Measurements from ENCODE around the gene RPL7L1. TPM values are rescaled to one million over a fixed set of nuclear protein-coding genes. Genes with fewer than 3 reads are reported as not detected.
A peak's percentile ranks its signal among the peaks of the same experiment; 100 is the strongest.

Gene RPL7L1
- total RNA-seq (100 to 1,000 TPM; 199 to 200 TPM), polyA plus RNA-seq (95.0 TPM)

DNA sequence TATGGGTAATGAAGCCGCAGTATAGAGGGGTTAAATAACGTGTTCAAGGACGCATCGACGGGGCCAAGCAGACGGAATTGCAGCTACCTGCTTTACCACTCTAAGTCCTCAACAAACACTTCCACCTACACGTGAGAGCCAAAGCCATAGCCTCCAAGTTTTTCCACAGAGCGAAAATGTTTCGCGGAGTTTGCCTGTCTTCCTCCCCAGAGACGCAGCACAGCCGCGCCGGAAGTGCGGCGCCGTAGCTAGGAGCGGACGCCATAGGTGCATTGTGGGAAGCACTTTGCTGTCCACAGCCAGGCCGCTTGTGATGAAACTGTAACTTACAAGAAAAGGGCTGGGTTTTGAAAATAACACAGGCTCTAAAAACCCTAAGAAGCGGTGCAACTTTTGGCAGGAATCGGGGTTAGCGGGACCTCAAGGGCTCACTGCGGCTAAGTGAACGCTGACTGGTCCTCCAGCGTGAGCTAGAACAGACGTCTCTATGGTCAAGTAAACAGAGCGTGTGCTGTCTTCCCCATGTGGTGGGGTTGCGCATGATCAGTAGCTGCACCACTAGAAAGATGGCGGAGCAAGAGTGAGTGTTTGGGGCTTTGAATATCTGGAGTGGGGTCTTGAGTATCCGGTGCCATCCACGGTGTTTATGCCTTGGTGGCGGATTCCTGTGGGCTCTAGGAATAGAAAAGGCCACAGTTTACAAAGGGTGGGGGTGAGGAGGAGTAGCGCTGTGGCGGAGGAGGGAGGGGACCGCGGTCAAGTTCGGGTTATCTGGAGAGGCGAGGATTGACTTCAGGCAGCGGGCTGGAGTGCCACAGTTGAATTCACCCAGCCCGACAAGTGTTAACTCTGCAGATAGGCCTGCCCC is at the start of gene RPL7L1:
Gene RPL7L1, plus strand, starts transcription at position 245 of the 868 bp plus-strand sequence. Its CDS starts 295 bp downstream, at position 540.
- peaks cover 12% of the 10 kb centered on the region for H3K4me1 ChIP-seq (ENCODE audit: insufficient read depth, low read length)
- H3K36me3 ChIP-seq (ENCODE audit: insufficient read depth, low read length) = peaks cover 14% of the 10 kb centered on the region
- POLR2A ChIA-PET = interaction anchor here (1.1 to 3.1 kb wide), 12 partner anchors 12 to 218 kb away, joined by 3 to 40 read pairs (median 6); partner anchors contain the start of genes BICRAL, CNPY3 and TBCC
- H3K27me3 ChIP-seq (ENCODE audit: insufficient read depth, low read length, poor library complexity, severe bottlenecking) = no peaks in the 10 kb centered on the region
- no peaks in the 10 kb centered on the region for H3K27me3 Mint-ChIP-seq
- H3K9me3 Mint-ChIP-seq = no peaks in the 10 kb centered on the region
- H3K4me3 Mint-ChIP-seq = peak within 1 kb of the TSS; percentile 91 to 99 (median 99)
- CTCF ChIA-PET = interaction anchor here (1.1 to 4.0 kb wide), 13 partner anchors 11 to 264 kb away, joined by 3 to 43 read pairs (median 5); partner anchors contain the start of genes BICRAL, CNPY3 and TBCC
- peak; percentile 71 to 92 (median 88) for DNase-seq
- peak within 1 kb of the TSS; percentile 96 for H3K27ac ChIP-seq (ENCODE audit: low read depth, low read length)
- H3K36me3 Mint-ChIP-seq = peaks cover 5 to 42% (median 13%) of the 10 kb centered on the region in 3 donors
- H3K4me3 ChIP-seq (ENCODE audit: low read length) = peak within 1 kb of the TSS; percentile 94
- H3K27ac Mint-ChIP-seq = peak within 1 kb of the TSS; percentile 89 to 100 (median 99)
- no peaks in the 10 kb centered on the region for H3K9me3 ChIP-seq (ENCODE audit: low read length)
- peaks cover 24 to 33% (median 33%) of the 10 kb centered on the region in 3 donors for H3K4me1 Mint-ChIP-seq

DNA sequence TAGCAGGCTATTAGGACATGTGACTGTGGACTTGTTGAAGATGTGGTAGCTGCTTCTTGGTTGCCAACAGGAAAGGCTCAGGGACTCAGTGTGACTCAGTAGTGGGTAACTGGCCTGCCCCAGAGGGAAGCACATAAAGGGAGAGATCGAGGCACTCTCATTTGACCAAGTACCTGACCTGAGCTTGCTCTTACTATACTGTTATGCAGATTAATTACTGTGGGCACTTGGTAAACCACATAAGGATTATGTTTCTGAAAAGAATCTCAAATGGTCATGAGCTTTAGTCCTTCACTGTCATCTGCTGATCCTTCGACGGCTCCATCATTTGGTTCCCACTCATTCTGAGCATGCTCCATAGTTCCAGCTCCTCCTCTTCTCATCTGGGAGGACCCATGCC is 48.2 kb upstream of the RPL7L1 start:
- ChIA-PET CTCF (interaction anchor here (0.8 to 1.2 kb wide), 2 partner anchors 60 to 169 kb away, joined by 3 to 4 read pairs; no protein-coding TSS in a partner anchor), POLR2A (no interaction called here)
- Histone ChIP-seq H3K27ac (ENCODE audit: low read depth, low read length) (no peak overlapping the region), H3K4me1 (ENCODE audit: insufficient read depth, low read length) (no peaks in the 10 kb centered on the region), H3K27me3 (ENCODE audit: insufficient read depth, low read length, poor library complexity, severe bottlenecking) (no peaks in the 10 kb centered on the region), H3K4me3 (ENCODE audit: low read length) (no peak overlapping the region), H3K36me3 (ENCODE audit: insufficient read depth, low read length) (peaks cover 23% of the 10 kb centered on the region), H3K9me3 (ENCODE audit: low read length) (no peaks in the 10 kb centered on the region)
- no peak for DNase-seq
- Mint-ChIP-seq H3K27ac (peak overlapping the region in 7 of 8 donors; percentile 13 to 76 (median 48)), H3K4me3 (no peak overlapping the region), H3K4me1 (peaks cover 10 to 34% (median 17%) of the 10 kb centered on the region in 3 donors), H3K9me3 (no peaks in the 10 kb centered on the region), H3K27me3 (peaks cover 0 to 1% of the 10 kb centered on the region in 2 donors), H3K36me3 (peaks cover 5 to 77% (median 19%) of the 10 kb centered on the region in 3 donors)

DNA sequence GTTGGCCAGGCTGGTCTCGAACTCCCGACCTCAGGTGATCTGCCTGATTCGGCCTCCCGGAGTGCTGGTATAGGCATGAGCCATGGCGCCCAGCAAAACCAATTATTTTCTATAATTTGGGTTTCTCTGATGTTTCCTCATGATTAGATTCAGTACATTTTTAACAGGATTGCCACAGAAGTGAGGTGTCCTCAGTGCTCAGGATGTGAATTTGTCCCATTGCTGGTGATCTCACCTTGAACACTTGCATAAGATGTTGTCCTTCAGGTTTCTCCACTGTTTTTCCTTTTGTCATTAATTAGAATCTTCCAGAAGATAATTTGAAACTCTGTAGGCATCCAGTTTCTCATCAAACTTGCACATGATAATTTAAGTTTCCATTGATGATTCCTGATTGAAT is 45.4 kb upstream of the RPL7L1 start:
- no peak overlapping the region for H3K27ac ChIP-seq (ENCODE audit: low read depth, low read length)
- Mint-ChIP-seq H3K4me1 (peaks cover 12 to 42% (median 17%) of the 10 kb centered on the region in 3 donors), H3K9me3 (no peaks in the 10 kb centered on the region), H3K27ac (peak overlapping the region in 3 of 8 donors; percentile 29 to 43 (median 36)), H3K36me3 (peaks cover 0 to 62% (median 16%) of the 10 kb centered on the region in 3 donors), H3K27me3 (peaks cover 0 to 1% of the 10 kb centered on the region in 2 donors), H3K4me3 (no peak overlapping the region)
- H3K4me3 ChIP-seq (ENCODE audit: low read length) = no peak overlapping the region
- no peaks in the 10 kb centered on the region for H3K27me3 ChIP-seq (ENCODE audit: insufficient read depth, low read length, poor library complexity, severe bottlenecking)
- ChIA-PET POLR2A (no interaction called here), CTCF (no interaction called here)
- DNase-seq = no peak
- H3K36me3 ChIP-seq (ENCODE audit: insufficient read depth, low read length) = peaks cover 15% of the 10 kb centered on the region
- no peaks in the 10 kb centered on the region for H3K4me1 ChIP-seq (ENCODE audit: insufficient read depth, low read length)
- no peaks in the 10 kb centered on the region for H3K9me3 ChIP-seq (ENCODE audit: low read length)

DNA sequence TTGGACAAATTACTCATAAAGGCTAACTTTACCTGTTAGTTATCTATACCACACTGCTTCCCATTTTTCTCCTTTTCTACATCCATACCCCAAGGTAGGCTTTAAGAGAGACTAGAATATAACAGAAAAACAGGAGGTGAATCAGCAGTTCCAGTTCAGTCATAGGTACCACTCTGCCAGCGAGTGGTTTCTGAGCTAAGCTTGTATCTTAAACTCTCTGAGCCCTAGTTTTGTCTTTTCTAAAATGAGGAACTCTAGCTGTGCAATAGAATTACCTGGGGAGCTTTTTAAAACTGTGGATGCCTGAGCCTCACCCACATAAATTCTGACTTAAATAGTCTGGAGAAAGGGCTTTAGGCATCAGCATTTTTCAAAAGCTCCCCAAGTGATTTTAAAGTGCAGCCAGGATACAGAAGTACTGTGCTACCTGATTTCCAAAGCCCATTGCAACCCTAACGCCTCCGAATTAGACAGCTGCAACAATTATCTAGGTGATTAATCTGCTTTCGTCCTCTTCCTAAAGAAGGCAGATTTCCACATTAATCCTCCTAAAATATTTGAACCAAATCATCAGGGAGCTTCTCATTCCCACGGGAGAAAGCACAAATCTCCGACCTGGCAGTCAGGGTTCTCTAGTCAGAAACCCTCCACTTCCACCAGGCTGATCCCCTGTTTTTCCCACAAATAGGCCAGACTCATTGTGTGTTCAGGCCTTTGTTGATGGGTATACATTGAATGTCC is 37.4 kb upstream of the RPL7L1 start:
- no peaks in the 10 kb centered on the region for H3K36me3 ChIP-seq (ENCODE audit: insufficient read depth, low read length)
- no peak for DNase-seq
- no peak overlapping the region for H3K27ac ChIP-seq (ENCODE audit: low read depth, low read length)
- Mint-ChIP-seq H3K27me3 (peaks cover 0 to 1% of the 10 kb centered on the region in 2 donors), H3K27ac (peak overlapping the region in 5 of 8 donors; percentile 0 to 72 (median 4)), H3K36me3 (peaks cover 4 to 47% (median 12%) of the 10 kb centered on the region in 3 donors), H3K4me1 (peaks cover 10 to 37% (median 15%) of the 10 kb centered on the region in 3 donors), H3K4me3 (no peak overlapping the region), H3K9me3 (no peaks in the 10 kb centered on the region)
- no peak overlapping the region for H3K4me3 ChIP-seq (ENCODE audit: low read length)
- H3K9me3 ChIP-seq (ENCODE audit: low read length) = no peaks in the 10 kb centered on the region
- no peaks in the 10 kb centered on the region for H3K4me1 ChIP-seq (ENCODE audit: insufficient read depth, low read length)
- no peaks in the 10 kb centered on the region for H3K27me3 ChIP-seq (ENCODE audit: insufficient read depth, low read length, poor library complexity, severe bottlenecking)
- CTCF ChIA-PET = interaction anchor here (1.1 kb wide), 1 partner anchor 30 kb away, joined by 3 read pairs; no protein-coding TSS in a partner anchor
- POLR2A ChIA-PET = no interaction called here

DNA sequence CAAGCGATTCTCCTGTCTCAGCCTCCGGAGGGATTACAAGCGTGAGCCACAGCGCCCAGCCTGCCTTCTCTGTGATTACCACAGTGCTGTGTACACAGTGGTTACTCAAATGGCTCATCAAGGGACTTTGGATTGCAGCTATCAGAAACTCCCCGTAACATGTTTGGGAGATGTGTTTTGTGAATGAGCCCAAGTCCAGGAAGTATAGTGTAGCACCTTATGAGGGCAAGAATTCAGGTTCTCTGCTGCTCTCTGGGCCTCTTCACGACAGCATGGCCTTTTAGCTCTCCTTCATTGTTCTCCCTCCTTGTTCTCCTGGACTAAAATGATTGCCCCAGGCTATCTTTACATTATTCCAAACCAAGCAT is 34.1 kb upstream of the RPL7L1 start:
- Histone ChIP-seq H3K4me3 (ENCODE audit: low read length) (no peak overlapping the region), H3K27me3 (ENCODE audit: insufficient read depth, low read length, poor library complexity, severe bottlenecking) (no peaks in the 10 kb centered on the region), H3K36me3 (ENCODE audit: insufficient read depth, low read length) (no peaks in the 10 kb centered on the region), H3K4me1 (ENCODE audit: insufficient read depth, low read length) (no peaks in the 10 kb centered on the region), H3K9me3 (ENCODE audit: low read length) (no peaks in the 10 kb centered on the region), H3K27ac (ENCODE audit: low read depth, low read length) (no peak overlapping the region)
- Mint-ChIP-seq H3K4me1 (peaks cover 10 to 27% (median 15%) of the 10 kb centered on the region in 3 donors), H3K4me3 (no peak overlapping the region), H3K27ac (peak overlapping the region in 1 of 8 donors; percentile 41), H3K27me3 (peaks cover 0 to 1% of the 10 kb centered on the region in 2 donors), H3K36me3 (peaks cover 4 to 37% (median 10%) of the 10 kb centered on the region in 3 donors), H3K9me3 (no peaks in the 10 kb centered on the region)
- ChIA-PET POLR2A (no interaction called here), CTCF (no interaction called here)
- no peak for DNase-seq

DNA sequence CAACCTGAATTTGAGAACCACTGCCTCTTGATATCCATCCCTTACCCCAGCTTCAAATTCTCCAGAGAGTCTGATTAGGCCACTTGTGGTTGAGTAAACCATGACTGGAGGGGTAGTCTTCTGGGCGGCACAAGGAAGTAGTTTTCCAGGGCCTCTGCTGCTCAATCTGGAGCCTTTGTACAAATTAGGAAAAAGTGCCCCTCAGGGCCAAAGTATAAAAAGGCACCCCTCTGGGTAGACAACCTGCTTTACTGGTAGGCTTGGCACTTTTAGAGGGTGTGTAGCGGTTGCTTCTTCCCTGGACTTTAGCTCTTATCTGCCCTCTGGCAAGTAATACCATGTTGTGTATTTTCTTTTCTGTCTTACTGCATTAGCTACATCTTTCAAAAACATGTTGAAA is 32.9 kb upstream of the RPL7L1 start:
- DNase-seq = no peak
- H3K4me1 Mint-ChIP-seq = peaks cover 9 to 24% (median 13%) of the 10 kb centered on the region in 3 donors
- H3K36me3 Mint-ChIP-seq = peaks cover 4 to 38% (median 10%) of the 10 kb centered on the region in 3 donors
- H3K27me3 Mint-ChIP-seq = peaks cover 0 to 1% of the 10 kb centered on the region in 2 donors
- ChIA-PET CTCF (no interaction called here), POLR2A (no interaction called here)
- no peak overlapping the region for H3K27ac ChIP-seq (ENCODE audit: low read depth, low read length)
- H3K36me3 ChIP-seq (ENCODE audit: insufficient read depth, low read length) = peaks cover 2% of the 10 kb centered on the region
- no peak overlapping the region for H3K4me3 Mint-ChIP-seq
- no peaks in the 10 kb centered on the region for H3K9me3 ChIP-seq (ENCODE audit: low read length)
- no peaks in the 10 kb centered on the region for H3K9me3 Mint-ChIP-seq
- H3K4me1 ChIP-seq (ENCODE audit: insufficient read depth, low read length) = no peaks in the 10 kb centered on the region
- H3K4me3 ChIP-seq (ENCODE audit: low read length) = no peak overlapping the region
- H3K27ac Mint-ChIP-seq = peak overlapping the region in 1 of 8 donors; percentile 73
- H3K27me3 ChIP-seq (ENCODE audit: insufficient read depth, low read length, poor library complexity, severe bottlenecking) = no peaks in the 10 kb centered on the region

DNA sequence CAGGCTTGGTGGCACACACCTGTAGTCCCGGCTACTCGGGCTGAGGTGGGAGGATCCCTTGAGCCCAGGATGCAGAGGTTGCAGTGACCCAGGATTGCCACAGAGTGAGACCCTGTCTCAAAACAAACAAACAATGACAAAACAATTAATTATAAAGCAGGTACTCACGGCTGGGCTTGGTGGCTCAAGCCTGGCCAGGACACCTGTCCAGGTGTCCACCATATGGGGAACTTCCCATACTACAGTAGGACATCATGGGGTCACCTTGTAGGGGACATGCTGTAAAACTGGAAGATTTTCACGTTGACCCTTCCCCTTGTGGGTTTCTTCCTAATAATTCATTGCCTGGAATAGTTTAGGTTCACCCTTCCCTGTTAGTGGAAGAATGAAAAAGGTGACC is 30.7 kb upstream of the RPL7L1 start:
- Mint-ChIP-seq H3K27me3 (peaks cover 0 to 1% of the 10 kb centered on the region in 2 donors), H3K4me3 (no peak overlapping the region), H3K36me3 (peaks cover 0 to 48% (median 8%) of the 10 kb centered on the region in 3 donors), H3K4me1 (peaks cover 1 to 13% (median 5%) of the 10 kb centered on the region in 3 donors), H3K27ac (peak overlapping the region in 3 of 8 donors; percentile 6 to 74 (median 38)), H3K9me3 (no peaks in the 10 kb centered on the region)
- Histone ChIP-seq H3K27ac (ENCODE audit: low read depth, low read length) (no peak overlapping the region), H3K27me3 (ENCODE audit: insufficient read depth, low read length, poor library complexity, severe bottlenecking) (no peaks in the 10 kb centered on the region), H3K4me1 (ENCODE audit: insufficient read depth, low read length) (no peaks in the 10 kb centered on the region), H3K4me3 (ENCODE audit: low read length) (no peak overlapping the region), H3K36me3 (ENCODE audit: insufficient read depth, low read length) (peaks cover 13% of the 10 kb centered on the region), H3K9me3 (ENCODE audit: low read length) (no peaks in the 10 kb centered on the region)
- DNase-seq = no peak
- CTCF ChIA-PET = interaction anchor here (1.6 kb wide), 1 partner anchor 12 kb away, joined by 4 read pairs; no protein-coding TSS in a partner anchor
- POLR2A ChIA-PET = interaction anchor here (0.6 kb wide), 1 partner anchor 136 kb away, joined by 4 read pairs; no protein-coding TSS in a partner anchor

Measured in CD8-positive, alpha-beta memory T cell (primary cell).